Non-pigmented ciliary epithelial cell (primary cell): ENCODE results near the gene FLT1.

Source experiments
- DNase-seq: peaks from one replicate; pipeline ENCODE4 v3.0.0-alpha.2; 2010; ENCODE audit warnings: low read depth

FLT1 gene

GRCh38 chr13:28426381-28426780 is 68.5 kb downstream of the FLT1 start:
- DNase-seq, result no peak

- DNase-seq, result no peak
Measured at GRCh38 chr13:28425793-28426192, 69.1 kb downstream of the FLT1 start.

GRCh38 chr13:28424541-28424940 is 70.4 kb downstream of the FLT1 start:
- no peak for DNase-seq

DNA sequence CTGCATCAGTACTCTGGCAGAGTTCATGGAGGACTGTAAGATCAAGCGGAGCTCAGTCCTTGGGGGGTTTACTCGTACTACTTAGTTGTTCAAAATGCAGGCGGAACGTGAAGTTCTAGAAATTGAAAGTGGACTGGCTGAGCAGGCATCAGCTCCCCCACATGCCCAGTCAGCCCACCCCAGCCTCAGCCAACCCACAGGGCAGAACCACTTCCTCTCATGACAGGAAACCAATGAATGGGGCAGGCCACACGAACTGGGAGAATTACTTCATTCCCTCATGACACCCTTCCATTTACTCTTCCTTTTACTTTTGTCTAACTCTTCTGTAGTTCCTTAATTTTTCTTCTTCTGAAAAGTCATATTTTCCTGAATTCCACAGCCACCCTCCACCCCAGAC is 71.9 kb downstream of the FLT1 start:
- DNase-seq, result no peak

DNA sequence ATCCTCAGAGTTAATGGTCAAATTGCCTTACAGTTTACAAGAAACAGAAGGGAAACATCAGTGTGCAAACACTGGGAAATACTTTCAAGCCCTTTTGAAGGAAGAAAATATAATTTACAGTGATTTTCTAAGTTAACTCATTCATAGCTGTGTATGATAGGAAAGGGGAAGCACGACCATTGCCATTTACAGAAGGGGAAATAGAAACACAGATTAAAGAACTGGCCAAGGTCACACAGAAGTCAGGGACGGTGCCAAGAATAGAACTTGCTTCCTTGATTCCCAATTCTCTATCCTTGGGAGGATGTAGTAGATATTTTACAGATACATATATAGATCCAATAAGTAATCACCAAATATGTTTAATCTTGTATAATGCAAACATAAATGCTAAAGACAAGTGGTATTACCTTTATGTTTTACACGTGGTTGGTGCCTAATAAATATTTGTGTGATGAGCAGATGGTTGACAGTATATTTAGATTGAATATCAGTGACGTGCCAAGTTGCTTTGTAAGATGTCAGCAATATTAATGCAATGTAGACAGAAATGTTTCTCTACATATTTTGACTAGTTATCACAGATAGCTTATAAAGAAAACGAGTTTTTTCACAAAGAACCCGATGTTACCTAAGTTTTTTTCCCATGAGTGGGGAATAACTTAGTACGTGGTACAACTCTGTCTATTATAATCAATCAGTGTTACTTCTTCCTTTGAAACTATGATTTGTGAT is 73.1 kb downstream of the FLT1 start:
- DNase-seq, result no peak

DNA sequence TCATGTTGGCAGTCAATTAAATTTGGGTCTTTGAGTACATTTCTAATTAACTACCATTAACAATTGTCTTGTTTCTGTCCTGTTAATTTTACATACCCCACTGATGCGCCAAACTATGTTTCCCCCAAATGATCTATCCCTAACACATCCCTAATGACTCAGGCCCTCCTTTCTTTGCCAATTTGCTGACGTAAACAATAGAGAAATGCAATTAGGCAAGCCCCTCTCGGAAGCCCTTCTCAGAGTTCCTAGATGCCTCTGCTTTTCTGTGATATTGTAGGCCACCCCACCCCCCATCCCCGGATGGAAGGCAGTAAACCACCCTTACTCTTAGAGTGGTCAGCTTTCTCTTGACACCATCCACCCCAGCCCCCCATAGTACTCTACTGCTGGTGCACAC is 74.2 kb downstream of the FLT1 start:
- DNase-seq, result no peak

GRCh38 chr13:28415994-28416421 is 78.9 kb downstream of the FLT1 start:
- DNase-seq, result no peak

GRCh38 chr13:28413999-28414398 is 80.9 kb downstream of the FLT1 start:
- DNase-seq, result no peak

GRCh38 chr13:28412981-28413380 is 81.9 kb downstream of the FLT1 start:
- DNase-seq, result no peak

- DNase-seq, result no peak
Measured at GRCh38 chr13:28411831-28412353, 83.0 kb downstream of the FLT1 start.

- DNase-seq, result no peak
Measured at GRCh38 chr13:28410096-28410495, 84.8 kb downstream of the FLT1 start.

DNA sequence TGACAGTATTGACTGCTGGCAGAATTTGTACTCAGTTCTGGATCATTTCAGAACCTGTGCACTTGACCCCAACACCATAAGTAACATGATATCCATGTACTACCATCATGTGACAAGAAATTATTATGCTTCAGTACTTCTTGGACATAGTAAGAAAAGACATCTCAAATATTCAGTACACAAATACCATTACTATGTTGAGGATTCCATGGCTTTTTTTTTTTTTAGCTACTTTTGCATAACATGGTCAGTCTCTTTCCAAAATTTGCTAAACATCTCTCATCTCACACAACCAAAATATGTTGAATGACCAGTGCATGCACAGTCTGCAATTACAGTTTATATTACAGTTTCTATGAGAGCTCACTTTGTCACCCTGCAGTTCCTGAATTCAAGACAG is 85.3 kb downstream of the FLT1 start:
- no peak for DNase-seq

- DNase-seq, result no peak
Measured at GRCh38 chr13:28408863-28409262, 86.1 kb downstream of the FLT1 start.

DNA sequence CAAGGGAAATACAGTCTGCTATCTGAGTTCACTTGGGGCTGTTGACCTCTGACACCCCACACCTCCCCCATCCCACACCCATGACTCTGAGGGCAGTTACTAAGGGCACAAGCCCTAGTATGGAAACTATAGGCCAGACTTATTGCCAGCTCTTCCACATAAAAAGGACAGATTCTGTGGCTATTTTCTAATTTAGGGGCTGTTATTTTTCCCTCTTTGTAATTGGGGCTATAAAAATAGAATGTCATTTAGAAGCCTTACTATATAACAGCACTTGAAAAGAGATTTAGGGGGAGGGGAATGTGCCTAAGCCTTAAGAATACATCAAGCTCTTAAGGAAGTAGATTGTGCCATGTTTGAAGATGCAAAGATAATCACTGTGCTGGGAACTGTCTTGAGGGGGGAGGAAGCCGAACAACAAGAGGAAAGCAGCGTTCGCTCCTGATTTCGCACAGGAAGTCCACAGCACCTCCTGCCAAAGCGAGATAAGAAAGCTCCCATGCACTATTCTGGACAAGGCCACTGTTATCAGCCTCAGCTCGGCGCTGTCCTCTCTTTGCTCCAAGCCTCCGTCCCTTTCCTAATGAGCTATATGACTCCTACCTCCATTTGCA is 86.6 kb downstream of the FLT1 start:
- DNase-seq, result no peak

GRCh38 chr13:28406733-28407266 is 88.1 kb downstream of the FLT1 start:
- DNase-seq, result no peak

DNA sequence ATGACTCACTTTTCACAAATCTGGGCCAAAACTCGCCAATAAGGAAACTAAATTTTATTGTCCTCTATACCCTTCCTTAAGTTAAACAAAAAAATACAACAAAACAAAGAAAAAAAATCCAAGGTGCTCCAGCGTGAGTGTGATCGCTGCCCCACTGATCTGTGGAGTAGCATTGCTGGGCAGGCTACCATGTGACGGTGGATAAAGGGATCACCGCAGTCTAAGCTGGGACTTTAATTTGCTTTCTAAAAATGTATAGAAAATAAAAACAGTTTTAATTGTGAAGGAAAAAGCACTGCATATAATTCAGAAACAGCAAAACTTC is 92.9 kb downstream of the FLT1 start:
- no peak for DNase-seq

GRCh38 chr13:28401303-28402056 is 93.4 kb downstream of the FLT1 start:
- peak; percentile 42 for DNase-seq

DNA sequence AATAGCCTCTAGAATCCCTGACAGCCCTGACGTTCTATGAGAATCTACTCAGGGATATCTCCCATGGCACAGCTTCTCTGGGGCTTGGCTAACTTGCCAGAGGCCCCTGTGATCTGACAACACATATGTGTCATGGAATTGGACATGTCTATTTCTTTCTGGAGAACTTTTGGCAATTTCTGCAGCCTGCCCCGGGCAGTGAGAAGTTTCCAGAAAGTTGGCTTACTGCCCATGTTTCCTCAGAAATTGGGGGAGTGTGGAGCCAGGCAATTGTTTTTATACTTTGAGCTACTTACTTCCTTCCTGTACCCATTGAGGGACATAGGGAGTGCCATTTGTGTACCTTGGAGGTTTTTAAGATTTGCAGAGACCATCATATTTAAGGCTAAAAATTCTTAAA is 98.9 kb downstream of the FLT1 start:
- no peak for DNase-seq

GRCh38 chr13:28394422-28394821 is 100.5 kb downstream of the FLT1 start:
- no peak for DNase-seq

GRCh38 chr13:28392896-28393505 is 101.9 kb downstream of the FLT1 start:
- no peak for DNase-seq

DNA sequence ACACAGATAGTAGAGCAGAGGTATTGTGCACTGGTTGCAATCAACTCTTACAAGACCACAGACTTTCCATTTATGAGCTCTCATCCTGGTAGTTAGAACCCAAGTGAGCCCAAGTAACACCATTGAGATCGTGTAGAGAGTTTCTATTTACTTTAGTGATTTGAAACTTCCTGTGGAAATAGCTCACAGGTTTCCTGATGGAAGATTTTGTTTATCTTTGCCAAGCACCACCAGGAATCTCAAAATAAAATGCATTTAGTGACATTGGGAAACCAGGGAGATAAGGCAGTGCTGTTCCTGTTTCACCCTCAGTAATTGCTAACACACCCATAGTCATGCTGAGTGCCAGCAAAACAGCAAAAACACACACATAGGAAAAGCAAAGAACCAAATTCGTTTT is 102.5 kb downstream of the FLT1 start:
- no peak for DNase-seq

DNA sequence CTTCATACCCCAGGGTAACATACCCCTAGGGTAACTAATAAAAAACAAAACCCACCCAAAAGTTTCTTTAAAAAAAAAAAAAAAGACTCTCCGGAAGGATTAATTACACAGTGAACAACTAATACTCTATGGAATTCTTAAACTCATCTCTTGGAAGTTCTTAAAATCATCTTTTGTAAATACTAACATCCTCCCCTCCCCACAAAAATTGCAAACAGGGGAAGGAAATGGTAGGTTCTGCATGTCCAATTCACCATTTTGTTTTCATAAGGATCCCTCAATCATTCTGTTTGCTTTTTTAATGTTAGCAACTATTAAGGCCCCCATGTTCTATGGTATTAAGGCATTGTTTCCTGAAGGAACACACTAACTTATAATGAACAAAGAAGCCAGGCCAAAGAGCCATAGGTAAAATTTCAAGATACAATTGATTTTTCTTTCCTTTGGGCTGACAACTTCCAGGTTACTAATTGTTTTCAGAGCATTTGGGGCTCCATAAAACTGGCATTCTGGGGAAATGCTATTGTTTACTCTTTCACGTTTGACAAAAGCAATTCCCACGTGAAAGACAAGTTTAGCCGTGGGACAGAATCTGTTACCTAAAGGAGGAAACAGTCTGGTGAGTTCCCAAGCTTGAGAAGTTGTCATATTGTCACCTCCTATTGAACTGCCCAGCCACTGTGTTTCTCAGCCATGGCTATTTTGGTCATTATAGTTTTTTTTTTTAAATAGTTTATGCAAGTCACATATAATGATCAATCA is 107.0 kb downstream of the FLT1 start:
- DNase-seq, result no peak
